ENCODE data around the gene CGB5.
"Not testable (repeated sequence)": the region's sequence is repeated elsewhere in the genome, so short reads cannot be mapped to it uniquely, and the experiment has no call there.

Gene CGB5

GRCh38 chr19:49056902-49057596, 13.4 kb downstream of the CGB5 start:
- not testable (repeated sequence) for DNase-seq (ENCODE audit: low read depth in 2 of 2)

- DNase-seq (ENCODE audit: low read depth in 2 of 2): no peak
Observed at GRCh38 chr19:49057636-49058234, 14.1 kb downstream of the CGB5 start, which contains the start of gene CGB7. Gene CGB7 (minus strand): TSS chr19:49057749. CDS start chr19:49055375, 2,374 bp downstream.

- DNase-seq (ENCODE audit: low read depth in 2 of 2): no peak
Observed at GRCh38 chr19:49058562-49058961, 14.9 kb downstream of the CGB5 start.

GRCh38 chr19:49059053-49059452, 15.4 kb downstream of the CGB5 start:
- DNase-seq (ENCODE audit: low read depth in 2 of 2): no peak

- no peak for DNase-seq (ENCODE audit: low read depth in 2 of 2)
Observed at GRCh38 chr19:49061000-49061399, 17.4 kb downstream of the CGB5 start.

GRCh38 chr19:49061445-49061844, 17.8 kb downstream of the CGB5 start:
- DNase-seq (ENCODE audit: low read depth in 2 of 2): no peak

- no peak for DNase-seq (ENCODE audit: low read depth in 2 of 2)
Observed at GRCh38 chr19:49064029-49064629, 20.5 kb downstream of the CGB5 start.

- no peak for DNase-seq (ENCODE audit: low read depth in 2 of 2)
Observed at GRCh38 chr19:49064768-49065611, 21.3 kb downstream of the CGB5 start, which contains the start of gene NTF4. Gene NTF4 (minus strand): TSS chr19:49064818. CDS start chr19:49061997, 2,821 bp downstream.

- no peak for DNase-seq (ENCODE audit: low read depth in 2 of 2)
Observed at GRCh38 chr19:49065905-49066512, 22.4 kb downstream of the CGB5 start.

- no peak for DNase-seq (ENCODE audit: low read depth in 2 of 2)
Observed at GRCh38 chr19:49067554-49067953, 23.9 kb downstream of the CGB5 start.

GRCh38 chr19:49069026-49069425, 25.4 kb downstream of the CGB5 start:
- DNase-seq (ENCODE audit: low read depth in 2 of 2): no peak

- DNase-seq (ENCODE audit: low read depth in 2 of 2): no peak
Observed at GRCh38 chr19:49070416-49070815, 26.8 kb downstream of the CGB5 start.

GRCh38 chr19:49071860-49072547, 28.4 kb downstream of the CGB5 start:
- no peak for DNase-seq (ENCODE audit: low read depth in 2 of 2)

- DNase-seq (ENCODE audit: low read depth in 2 of 2): no peak
Observed at GRCh38 chr19:49073514-49074378, 30.1 kb downstream of the CGB5 start.

GRCh38 chr19:49074869-49075268, 31.2 kb downstream of the CGB5 start:
- DNase-seq (ENCODE audit: low read depth in 2 of 2): not testable (repeated sequence)

- no peak for DNase-seq (ENCODE audit: low read depth in 2 of 2)
Observed at GRCh38 chr19:49080392-49080791, 36.7 kb downstream of the CGB5 start.

GRCh38 chr19:49081273-49081672, 37.6 kb downstream of the CGB5 start:
- no peak for DNase-seq (ENCODE audit: low read depth in 2 of 2)

GRCh38 chr19:49084206-49085019, 40.8 kb downstream of the CGB5 start:
- no peak for DNase-seq (ENCODE audit: low read depth in 2 of 2)

All from stimulated activated CD8-positive, alpha-beta memory T cell treated with anti-CD3 and anti-CD28 coated beads, Interleukin-2, amount 100 ng/mL, for 1 hour (primary cell).